Activated CD4-positive, alpha-beta T cell treated with anti-CD3 and anti-CD28 coated beads, Interleukin-2, amount 50 U/mL, for 4 hours (primary cell): ENCODE results near the gene BABAM2.
"Not testable (repeated sequence)": the region's sequence is repeated elsewhere in the genome, so short reads cannot be mapped to it uniquely, and the experiment has no call there.

Experiments used
- DNase-seq, 2 experiments: peaks; one replicate each; pipeline ENCODE4 v3.0.0-alpha.2; 2020

Gene BABAM2

GRCh38 chr2:27890146-27890923 lies at the start of gene BABAM2, which contains the start of gene RBKS:
BABAM2 (plus strand) TSS chr2:27890729; CDS start chr2:27894557, 3,828 bp downstream.
RBKS (minus strand) TSS chr2:27890387; CDS start chr2:27890345, 42 bp downstream.
- peak; percentile 83 to 85 for DNase-seq

DNA sequence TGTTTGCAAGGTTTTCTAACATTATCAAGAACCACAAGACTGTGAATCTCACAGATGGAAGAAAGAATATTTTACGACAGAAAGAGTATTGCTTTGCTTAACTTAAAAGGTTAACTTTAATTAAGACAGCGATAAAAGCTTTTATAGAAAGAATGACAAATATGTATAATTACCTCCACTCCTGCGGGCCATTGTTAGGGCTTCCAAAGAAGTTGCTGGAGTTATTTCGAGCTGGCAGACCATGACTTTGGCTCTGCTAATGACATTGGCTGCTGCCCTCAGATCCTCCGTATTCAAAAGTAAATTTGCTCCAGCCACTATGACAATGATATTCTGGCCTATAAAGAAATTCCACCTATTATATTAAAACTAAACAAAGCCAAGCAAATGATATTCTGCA lies 47.6 kb upstream of the BABAM2 start:
- DNase-seq, result no peak

DNA sequence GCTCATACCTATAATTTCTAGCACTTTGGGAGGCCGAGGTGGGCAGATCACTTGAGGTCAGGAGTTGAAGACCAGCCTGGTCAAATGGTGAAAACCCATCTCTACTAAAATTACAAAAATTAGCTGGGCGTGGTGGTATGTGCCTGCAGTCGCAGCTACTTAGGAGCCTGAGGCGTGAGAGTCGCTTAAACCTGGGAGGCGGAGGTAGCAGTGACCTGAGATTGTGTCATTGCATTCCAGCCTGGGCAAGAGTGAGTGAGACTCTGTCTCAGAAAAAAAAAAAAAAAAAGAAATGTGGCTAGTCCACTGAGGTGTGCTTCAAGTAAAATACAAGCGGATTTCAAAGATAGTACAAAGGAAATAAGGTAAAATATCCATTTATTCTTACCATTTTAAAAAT lies 46.5 kb upstream of the BABAM2 start:
- no peak for DNase-seq

GRCh38 chr2:27844821-27845255 lies 45.7 kb upstream of the BABAM2 start:
- no peak for DNase-seq

- no peak for DNase-seq
These were observed 43.2 kb upstream of the BABAM2 start for GRCh38 chr2:27847333-27847732.

GRCh38 chr2:27849558-27850205 lies 40.8 kb upstream of the BABAM2 start:
- no peak for DNase-seq

GRCh38 chr2:27852691-27853090 lies 37.8 kb upstream of the BABAM2 start:
- no peak for DNase-seq

DNA sequence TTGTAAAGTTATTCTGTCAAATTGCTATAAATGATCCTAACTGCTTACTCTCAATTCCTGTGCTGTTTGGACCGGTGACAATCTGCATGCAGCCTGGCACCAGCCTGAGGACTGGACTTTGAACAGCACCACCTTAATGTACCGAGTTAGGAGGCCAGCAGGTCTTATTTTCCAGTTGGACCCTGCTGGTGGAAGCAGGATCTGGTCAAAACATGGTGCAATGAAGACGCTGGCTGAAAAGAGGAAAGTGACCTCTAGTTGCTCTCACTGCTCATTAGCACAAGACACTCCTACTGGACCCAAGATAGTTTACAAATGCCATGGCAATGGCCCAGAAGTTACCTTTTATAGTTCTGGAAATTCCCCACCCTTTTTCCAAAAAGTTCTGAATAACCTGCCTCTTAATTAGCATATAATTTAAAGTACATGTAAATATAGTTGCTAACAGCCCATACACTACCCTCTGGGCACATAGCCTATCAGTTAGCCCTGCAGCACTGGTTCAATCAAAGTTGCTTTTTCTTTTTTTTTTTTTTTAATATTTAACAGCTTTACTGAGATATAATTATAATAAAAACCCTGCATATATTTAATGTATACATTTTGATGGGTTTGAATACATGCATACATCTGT lies 36.2 kb upstream of the BABAM2 start:
- no peak for DNase-seq

DNA sequence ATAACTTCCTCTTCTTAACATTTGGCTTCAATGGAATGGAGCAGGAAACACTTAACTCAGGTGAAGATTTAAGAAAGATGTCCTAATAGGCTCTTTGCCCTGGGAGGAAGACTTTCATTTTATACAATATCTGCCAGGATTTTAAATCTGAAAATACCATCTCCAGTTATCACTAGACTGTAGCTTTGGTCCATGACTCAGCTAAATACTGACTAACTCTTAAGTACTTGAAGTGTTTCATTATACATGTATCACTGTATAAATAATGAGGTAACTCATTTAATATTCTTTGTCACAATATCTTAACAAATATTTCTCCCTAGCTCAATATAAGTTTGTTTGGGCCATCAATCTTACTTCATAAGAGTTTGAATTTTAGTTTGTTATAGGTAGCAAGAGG lies 35.1 kb upstream of the BABAM2 start:
- DNase-seq, result no peak

DNA sequence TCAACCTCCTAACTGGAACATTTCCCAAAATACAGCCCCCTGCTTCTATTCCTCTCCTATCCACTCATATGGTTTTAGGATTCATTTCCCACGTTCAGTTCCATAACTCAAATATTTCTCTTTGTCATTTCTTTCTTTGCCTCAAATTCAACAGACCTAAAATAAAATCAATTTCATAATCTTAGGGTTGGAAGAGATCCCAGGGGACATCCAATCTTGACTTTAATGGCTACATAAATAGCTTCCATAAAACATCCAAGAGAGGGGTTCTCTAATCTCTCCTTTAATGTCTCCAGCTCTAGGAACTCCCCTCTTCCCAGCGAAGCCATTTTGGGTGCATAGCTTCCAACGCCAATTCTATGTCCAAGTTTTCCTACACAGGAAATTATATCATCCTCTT lies 34.1 kb upstream of the BABAM2 start:
- DNase-seq, result no peak

GRCh38 chr2:27856956-27857355 lies 33.6 kb upstream of the BABAM2 start:
- no peak for DNase-seq

DNA sequence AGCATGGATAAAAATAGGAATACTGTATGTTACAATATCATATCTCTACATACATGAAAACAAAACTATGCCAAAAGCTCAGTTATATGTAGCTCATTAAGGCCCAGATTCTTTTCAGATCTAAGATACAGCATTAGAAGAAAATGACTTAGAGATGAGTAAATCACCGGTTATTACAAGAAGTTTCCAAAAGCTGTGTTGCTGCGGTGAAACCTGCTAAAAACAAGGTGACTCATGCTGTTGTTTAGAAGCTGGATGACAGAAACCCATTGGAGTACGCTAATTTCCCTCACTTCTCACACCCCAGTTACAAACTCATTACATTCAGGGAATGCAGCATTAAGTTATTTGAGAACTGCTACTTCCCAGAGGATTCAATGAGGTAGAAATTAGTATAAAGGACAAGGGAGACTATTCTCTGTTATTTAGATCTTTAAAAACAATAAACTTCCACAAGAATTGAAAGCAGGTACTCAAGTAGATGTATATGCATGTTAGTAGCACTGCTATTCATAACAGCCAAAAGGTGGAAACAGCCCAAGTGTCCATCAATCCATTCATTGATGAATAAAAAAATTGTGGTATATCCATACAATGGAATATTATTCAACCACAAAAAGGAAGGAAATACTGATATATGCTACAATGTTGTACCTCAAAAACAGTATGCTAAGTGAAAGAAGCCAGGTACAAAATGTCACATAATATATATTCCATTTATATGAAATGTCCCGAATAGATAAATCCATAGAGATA lies 32.9 kb upstream of the BABAM2 start:
- DNase-seq, result no peak

DNA sequence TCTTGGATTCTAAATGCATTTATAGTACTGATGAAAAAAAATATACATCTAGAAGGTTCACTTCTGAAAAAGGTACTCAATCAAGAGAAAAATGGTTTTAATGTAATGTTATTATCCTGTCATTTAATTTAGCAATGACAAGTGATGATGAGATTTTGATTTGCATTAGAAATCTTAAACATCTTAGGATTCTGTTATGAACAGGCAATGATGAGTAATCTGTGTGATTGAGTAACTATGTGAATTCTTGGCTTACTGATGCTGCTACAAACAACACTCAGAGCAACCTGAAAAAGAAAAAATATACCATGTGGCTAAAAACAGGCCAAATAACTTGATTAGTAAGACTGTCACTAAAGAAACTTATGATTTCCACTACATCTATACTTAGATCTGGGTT lies 30.4 kb upstream of the BABAM2 start:
- DNase-seq, result no peak

- DNase-seq, result no peak
These were observed 27.4 kb upstream of the BABAM2 start for GRCh38 chr2:27863146-27863545.

DNA sequence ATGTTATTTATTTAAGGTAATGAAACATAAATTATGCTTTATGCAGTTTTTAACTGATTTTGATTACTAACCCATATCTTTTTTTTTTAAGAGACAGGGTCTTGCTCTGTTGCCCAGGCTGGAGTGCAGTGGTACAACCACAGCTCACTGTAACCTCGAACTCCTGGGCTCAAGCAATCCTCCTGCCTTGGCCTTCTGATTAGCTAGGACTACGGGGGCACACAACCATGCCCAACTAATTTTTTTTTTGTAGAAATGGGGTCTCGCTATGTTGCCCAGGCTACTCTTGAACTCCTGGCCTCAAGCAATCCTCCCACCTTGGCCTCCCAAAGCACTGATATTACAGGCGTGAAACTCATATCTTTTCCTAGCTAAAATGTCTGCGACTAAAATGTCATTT lies 26.6 kb upstream of the BABAM2 start:
- DNase-seq, result not testable (repeated sequence)

DNA sequence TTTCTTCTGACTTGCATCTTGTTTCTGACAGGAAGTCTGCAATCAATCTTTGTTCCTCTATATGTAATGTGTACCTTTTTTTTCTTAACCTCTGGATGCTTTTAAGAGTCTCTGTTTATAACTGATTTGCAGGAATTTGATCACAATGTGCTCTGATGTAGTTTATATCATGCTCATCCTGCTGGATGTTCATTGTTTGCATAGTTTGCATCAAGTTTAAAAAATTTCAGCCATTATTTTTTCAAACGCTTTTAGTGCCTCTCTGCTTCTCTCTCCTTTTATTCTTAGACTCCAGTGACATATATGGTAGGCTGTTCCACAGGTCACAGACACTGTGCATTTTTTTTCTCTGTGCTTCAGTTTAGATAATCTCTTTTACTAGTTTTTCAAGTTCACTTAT lies 24.3 kb upstream of the BABAM2 start:
- no peak for DNase-seq

- DNase-seq, result no peak
These were observed 20.8 kb upstream of the BABAM2 start for GRCh38 chr2:27869763-27870162.

GRCh38 chr2:27870724-27871123 lies 19.8 kb upstream of the BABAM2 start:
- no peak for DNase-seq

GRCh38 chr2:27871802-27872201 lies 18.7 kb upstream of the BABAM2 start:
- no peak for DNase-seq

- DNase-seq, result no peak
These were observed 17.4 kb upstream of the BABAM2 start for GRCh38 chr2:27873091-27873490.

- no peak for DNase-seq
These were observed 15.2 kb upstream of the BABAM2 start for GRCh38 chr2:27875089-27875881.

DNA sequence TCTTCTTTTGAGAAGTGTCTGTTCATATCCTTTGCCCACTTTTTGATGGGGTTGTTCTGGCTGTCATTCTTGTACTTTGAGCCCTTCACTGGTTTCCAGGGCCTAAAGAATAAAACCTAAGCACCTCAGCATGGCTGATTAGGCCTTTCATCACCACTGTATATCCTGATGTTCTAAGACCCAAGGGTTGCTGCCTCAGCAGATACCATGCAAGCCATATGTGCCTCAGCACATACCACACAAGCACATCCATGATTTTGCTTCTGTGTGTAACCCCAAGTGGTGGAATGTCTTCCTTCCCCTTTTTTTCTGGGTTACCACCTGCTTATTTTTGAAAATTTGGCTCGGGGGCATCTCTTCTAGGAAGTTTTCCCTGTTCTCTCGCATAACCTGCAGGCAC lies 11.7 kb upstream of the BABAM2 start:
- DNase-seq, result no peak
